Suprapubic skin (tissue), 3 donors: ENCODE measurements around the gene PDXDC1.
"Not testable (repeated sequence)": the region's sequence is repeated elsewhere in the genome, so short reads cannot be mapped to it uniquely, and the experiment has no call there.

Experiments used
- EP300 ChIP-seq: sonication (generic); formaldehyde crosslinking; IDR thresholded peaks from one replicate; pipeline ENCODE4 v1.6.1; 2017; ENCODE audit warnings: antibody characterized with exemption
- POLR2A ChIP-seq, 2 donors: fragments of 450-650 bp; IDR thresholded peaks; one replicate each; pipeline ENCODE4 v1.6.1; 2017; ENCODE audit warnings: antibody characterized with exemption in 2 of 2, mild to moderate bottlenecking in 2 of 2, moderate library complexity in 2 of 2
- TF ChIP-seq, protein P1 (sequence below), 2 donors: fragments of 200-600 bp in 1 of 2; fragments of 450-650 bp in 1 of 2; sonication (generic) in 1 of 2; IDR thresholded peaks; one replicate each; pipeline ENCODE4 v1.5.1; 2016 to 2019; ENCODE audit warnings: antibody characterized with exemption in 2 of 2, mild to moderate bottlenecking in 1 of 2, moderate library complexity in 1 of 2

DNA sequence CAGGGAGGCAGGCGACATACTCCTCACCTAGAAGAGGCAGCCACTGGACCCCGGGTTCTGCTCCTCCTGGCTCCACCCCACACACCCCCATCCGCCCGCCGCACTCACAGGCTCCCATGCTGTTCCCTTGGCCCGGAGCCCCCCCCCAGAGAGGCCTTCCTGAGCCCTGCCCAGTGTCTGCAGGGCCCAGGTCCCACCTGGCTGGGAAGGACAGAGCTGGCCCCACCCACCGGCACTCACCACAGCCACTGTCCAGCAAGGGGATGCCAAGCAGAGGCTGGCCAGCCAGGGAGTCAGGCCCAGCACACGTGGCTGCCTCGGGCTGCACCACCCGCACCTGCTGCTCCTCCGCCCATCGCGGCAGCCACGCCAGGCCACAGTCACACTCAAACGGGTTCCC is 162.7 kb downstream of the PDXDC1 start:
- TF ChIP-seq POLR2A (IDR thresholded peaks at IDR 0.05); EP300: not testable (repeated sequence)
- TF ChIP-seq, protein P1, sequence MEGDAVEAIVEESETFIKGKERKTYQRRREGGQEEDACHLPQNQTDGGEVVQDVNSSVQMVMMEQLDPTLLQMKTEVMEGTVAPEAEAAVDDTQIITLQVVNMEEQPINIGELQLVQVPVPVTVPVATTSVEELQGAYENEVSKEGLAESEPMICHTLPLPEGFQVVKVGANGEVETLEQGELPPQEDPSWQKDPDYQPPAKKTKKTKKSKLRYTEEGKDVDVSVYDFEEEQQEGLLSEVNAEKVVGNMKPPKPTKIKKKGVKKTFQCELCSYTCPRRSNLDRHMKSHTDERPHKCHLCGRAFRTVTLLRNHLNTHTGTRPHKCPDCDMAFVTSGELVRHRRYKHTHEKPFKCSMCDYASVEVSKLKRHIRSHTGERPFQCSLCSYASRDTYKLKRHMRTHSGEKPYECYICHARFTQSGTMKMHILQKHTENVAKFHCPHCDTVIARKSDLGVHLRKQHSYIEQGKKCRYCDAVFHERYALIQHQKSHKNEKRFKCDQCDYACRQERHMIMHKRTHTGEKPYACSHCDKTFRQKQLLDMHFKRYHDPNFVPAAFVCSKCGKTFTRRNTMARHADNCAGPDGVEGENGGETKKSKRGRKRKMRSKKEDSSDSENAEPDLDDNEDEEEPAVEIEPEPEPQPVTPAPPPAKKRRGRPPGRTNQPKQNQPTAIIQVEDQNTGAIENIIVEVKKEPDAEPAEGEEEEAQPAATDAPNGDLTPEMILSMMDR (IDR thresholded peaks at IDR 0.05) = not testable (repeated sequence)
